WTC11 (cell line): ENCODE results near the gene USP49. TPM values are rescaled to one million over a fixed set of nuclear protein-coding genes. Genes with fewer than 3 reads are reported as not detected.

Source experiments
- ATAC-seq: fragments of 200-7000 bp; cut with Tn5 transposase; 2 replicates; pipeline ENCODE4 v1.10.0; 2021; ENCODE audit warnings: mild to moderate bottlenecking, moderate library complexity
- CTCF ChIA-PET: fragments of 300-600 bp; sonication (Branson Sonifier 250); formaldehyde crosslinking; loops from one replicate; lab custom pipeline; 2021; ENCODE audit warnings: antibody characterized with exemption; lab: Charles Lee
- POLR2A ChIA-PET: fragments of 350-600 bp; sonication (Branson Sonifier 250); formaldehyde crosslinking; loops from one replicate; lab custom pipeline; 2021; ENCODE audit warnings: antibody characterized with exemption; lab: Charles Lee
- DNase-seq: peaks from one replicate; pipeline ENCODE4 v3.0.0; 2021; ENCODE audit warnings: low spot score
- H3K27ac Mint-ChIP-seq: 2 replicates; pipeline ENCODE4 v1.8.0; 2021; ENCODE audit warnings: mixed read lengths
- H3K27me3 Mint-ChIP-seq: 2 replicates; pipeline ENCODE4 v1.8.0; 2021; ENCODE audit warnings: low read depth, mild to moderate bottlenecking, moderate library complexity, mixed read lengths
- H3K36me3 Mint-ChIP-seq: 2 replicates; pipeline ENCODE4 v1.8.0; 2021; ENCODE audit warnings: mixed read lengths
- H3K4me1 Mint-ChIP-seq: 2 replicates; pipeline ENCODE4 v1.8.0; 2022; ENCODE audit warnings: mixed read lengths
- H3K4me3 Mint-ChIP-seq: 2 replicates; pipeline ENCODE4 v1.8.0; 2021; ENCODE audit warnings: mild to moderate bottlenecking, moderate library complexity, mixed read lengths
- H3K9me3 Mint-ChIP-seq: 2 replicates; pipeline ENCODE4 v1.8.0; 2021; ENCODE audit warnings: mixed read lengths
- AFF4 ChIP-seq: sonication (generic); formaldehyde crosslinking; IDR thresholded peaks from 2 replicates; pipeline ENCODE4 v1.8.1; 2023; ENCODE audit warnings: mild to moderate bottlenecking, missing genetic modification reagents, borderline replicate concordance
- AR ChIP-seq: fragments of 250-450 bp; sonication (Bioruptor Pico); IDR thresholded peaks from 2 replicates; pipeline ENCODE4 v1.9.0; 2021; ENCODE audit warnings: mild to moderate bottlenecking
- EMX1 ChIP-seq: fragments of 250-450 bp; sonication (Bioruptor Pico); IDR thresholded peaks from 2 replicates; pipeline ENCODE4 v1.8.0; 2021; ENCODE audit warnings: mild to moderate bottlenecking
- FOXK1 ChIP-seq: sonication (generic); formaldehyde crosslinking; IDR thresholded peaks from 2 replicates; pipeline ENCODE4 v1.8.0; 2022; ENCODE audit warnings: mild to moderate bottlenecking, moderate library complexity, missing genetic modification reagents
- FOXP1 ChIP-seq: sonication (generic); formaldehyde crosslinking; IDR thresholded peaks from 2 replicates; pipeline ENCODE4 v1.8.0; 2022; ENCODE audit warnings: missing genetic modification reagents, mild to moderate bottlenecking, moderate library complexity, borderline replicate concordance
- NFE2L1 ChIP-seq: sonication (generic); formaldehyde crosslinking; IDR thresholded peaks from 2 replicates; pipeline ENCODE4 v1.8.1; 2023; ENCODE audit warnings: missing genetic modification reagents
- TCF7 ChIP-seq: sonication (generic); formaldehyde crosslinking; IDR thresholded peaks from 2 replicates; pipeline ENCODE4 v1.8.0; 2022; ENCODE audit warnings: mild to moderate bottlenecking, low read depth, missing genetic modification reagents, moderate library complexity
- ZMAT4 ChIP-seq: fragments of 250-450 bp; sonication (Bioruptor Pico); IDR thresholded peaks from 2 replicates; pipeline ENCODE4 v1.9.0; 2021; ENCODE audit warnings: mild to moderate bottlenecking
- ZNF671 ChIP-seq: fragments of 250-450 bp; sonication (Bioruptor Pico); IDR thresholded peaks from 2 replicates; pipeline ENCODE4 v1.8.0; 2021; ENCODE audit warnings: mild to moderate bottlenecking
- total RNA-seq: library from RNA; stranded (reverse); gene quantifications from 3 replicates; pipeline ENCODE4 v1.2.3, GENCODE V29; 2021
- TF ChIP-seq, protein P1 (sequence below): sonication (generic); formaldehyde crosslinking; IDR thresholded peaks from 2 replicates; pipeline ENCODE4 v1.8.1; 2023; ENCODE audit warnings: mild to moderate bottlenecking, missing genetic modification reagents, moderate library complexity
- TF ChIP-seq, protein P2 (sequence below): sonication (generic); formaldehyde crosslinking; IDR thresholded peaks from 2 replicates; pipeline ENCODE4 v1.8.1; 2023; ENCODE audit warnings: mild to moderate bottlenecking, moderate library complexity, missing genetic modification reagents
- TF ChIP-seq, protein P3 (sequence below): fragments of 250-450 bp; sonication (Bioruptor Pico); IDR thresholded peaks from 2 replicates; pipeline ENCODE4 v1.9.0; 2021; ENCODE audit warnings: mild to moderate bottlenecking, borderline replicate concordance

The USP49 gene
- total RNA-seq, 1 experiment from 2014 or later, result 18.4 TPM

GRCh38 chr6:41798901-41799558, 96.1 kb downstream of the USP49 start (continued):
- TF ChIP-seq AR (CRISPR knock-in tag), result no peak
- TF ChIP-seq, protein P1, sequence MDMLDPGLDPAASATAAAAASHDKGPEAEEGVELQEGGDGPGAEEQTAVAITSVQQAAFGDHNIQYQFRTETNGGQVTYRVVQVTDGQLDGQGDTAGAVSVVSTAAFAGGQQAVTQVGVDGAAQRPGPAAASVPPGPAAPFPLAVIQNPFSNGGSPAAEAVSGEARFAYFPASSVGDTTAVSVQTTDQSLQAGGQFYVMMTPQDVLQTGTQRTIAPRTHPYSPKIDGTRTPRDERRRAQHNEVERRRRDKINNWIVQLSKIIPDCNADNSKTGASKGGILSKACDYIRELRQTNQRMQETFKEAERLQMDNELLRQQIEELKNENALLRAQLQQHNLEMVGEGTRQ (CRISPR knock-in tag), result no peak

- TF ChIP-seq ZMAT4 (CRISPR knock-in tag) (no peak), AFF4 (CRISPR knock-in tag) (no peak), EMX1 (CRISPR knock-in tag) (no peak), FOXP1 (CRISPR knock-in tag) (no peak), TCF7 (no peak), NFE2L1 (CRISPR knock-in tag) (no peak), FOXK1 (CRISPR knock-in tag) (no peak), ZNF671 (no peak)
- TF ChIP-seq, protein P2, sequence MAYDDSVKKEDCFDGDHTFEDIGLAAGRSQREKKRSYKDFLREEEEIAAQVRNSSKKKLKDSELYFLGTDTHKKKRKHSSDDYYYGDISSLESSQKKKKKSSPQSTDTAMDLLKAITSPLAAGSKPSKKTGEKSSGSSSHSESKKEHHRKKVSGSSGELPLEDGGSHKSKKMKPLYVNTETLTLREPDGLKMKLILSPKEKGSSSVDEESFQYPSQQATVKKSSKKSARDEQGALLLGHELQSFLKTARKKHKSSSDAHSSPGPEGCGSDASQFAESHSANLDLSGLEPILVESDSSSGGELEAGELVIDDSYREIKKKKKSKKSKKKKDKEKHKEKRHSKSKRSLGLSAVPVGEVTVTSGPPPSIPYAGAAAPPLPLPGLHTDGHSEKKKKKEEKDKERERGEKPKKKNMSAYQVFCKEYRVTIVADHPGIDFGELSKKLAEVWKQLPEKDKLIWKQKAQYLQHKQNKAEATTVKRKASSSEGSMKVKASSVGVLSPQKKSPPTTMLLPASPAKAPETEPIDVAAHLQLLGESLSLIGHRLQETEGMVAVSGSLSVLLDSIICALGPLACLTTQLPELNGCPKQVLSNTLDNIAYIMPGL (CRISPR knock-in tag), result no peak
- TF ChIP-seq, protein P3, sequence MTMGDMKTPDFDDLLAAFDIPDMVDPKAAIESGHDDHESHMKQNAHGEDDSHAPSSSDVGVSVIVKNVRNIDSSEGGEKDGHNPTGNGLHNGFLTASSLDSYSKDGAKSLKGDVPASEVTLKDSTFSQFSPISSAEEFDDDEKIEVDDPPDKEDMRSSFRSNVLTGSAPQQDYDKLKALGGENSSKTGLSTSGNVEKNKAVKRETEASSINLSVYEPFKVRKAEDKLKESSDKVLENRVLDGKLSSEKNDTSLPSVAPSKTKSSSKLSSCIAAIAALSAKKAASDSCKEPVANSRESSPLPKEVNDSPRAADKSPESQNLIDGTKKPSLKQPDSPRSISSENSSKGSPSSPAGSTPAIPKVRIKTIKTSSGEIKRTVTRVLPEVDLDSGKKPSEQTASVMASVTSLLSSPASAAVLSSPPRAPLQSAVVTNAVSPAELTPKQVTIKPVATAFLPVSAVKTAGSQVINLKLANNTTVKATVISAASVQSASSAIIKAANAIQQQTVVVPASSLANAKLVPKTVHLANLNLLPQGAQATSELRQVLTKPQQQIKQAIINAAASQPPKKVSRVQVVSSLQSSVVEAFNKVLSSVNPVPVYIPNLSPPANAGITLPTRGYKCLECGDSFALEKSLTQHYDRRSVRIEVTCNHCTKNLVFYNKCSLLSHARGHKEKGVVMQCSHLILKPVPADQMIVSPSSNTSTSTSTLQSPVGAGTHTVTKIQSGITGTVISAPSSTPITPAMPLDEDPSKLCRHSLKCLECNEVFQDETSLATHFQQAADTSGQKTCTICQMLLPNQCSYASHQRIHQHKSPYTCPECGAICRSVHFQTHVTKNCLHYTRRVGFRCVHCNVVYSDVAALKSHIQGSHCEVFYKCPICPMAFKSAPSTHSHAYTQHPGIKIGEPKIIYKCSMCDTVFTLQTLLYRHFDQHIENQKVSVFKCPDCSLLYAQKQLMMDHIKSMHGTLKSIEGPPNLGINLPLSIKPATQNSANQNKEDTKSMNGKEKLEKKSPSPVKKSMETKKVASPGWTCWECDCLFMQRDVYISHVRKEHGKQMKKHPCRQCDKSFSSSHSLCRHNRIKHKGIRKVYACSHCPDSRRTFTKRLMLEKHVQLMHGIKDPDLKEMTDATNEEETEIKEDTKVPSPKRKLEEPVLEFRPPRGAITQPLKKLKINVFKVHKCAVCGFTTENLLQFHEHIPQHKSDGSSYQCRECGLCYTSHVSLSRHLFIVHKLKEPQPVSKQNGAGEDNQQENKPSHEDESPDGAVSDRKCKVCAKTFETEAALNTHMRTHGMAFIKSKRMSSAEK, result no peak
- ChIA-PET POLR2A (no interaction called here), CTCF (no interaction called here)
- Mint-ChIP-seq H3K36me3 (peaks cover 26% of the 10 kb centered on the region), H3K4me1 (no peaks in the 10 kb centered on the region), H3K9me3 (no peaks in the 10 kb centered on the region), H3K27me3 (no peaks in the 10 kb centered on the region), H3K4me3 (no peak overlapping the region), H3K27ac (no peak overlapping the region)
- ATAC-seq (no peak), DNase-seq (no peak)
Observed at GRCh38 chr6:41796474-41796873, 98.7 kb downstream of the USP49 start.
